PC-9 (cell line): Measurements from ENCODE around the gene SRMS. TPM values are rescaled to one million over a fixed set of nuclear protein-coding genes. Genes with fewer than 3 reads are reported as not detected.
"Not testable (repeated sequence)": the region's sequence is repeated elsewhere in the genome, so short reads cannot be mapped to it uniquely, and the experiment has no call there.

Source experiments
- BruUV-seq: library from RNA; stranded (reverse); fragments of 400-500 nt; replicated peaks from 2 replicates; lab custom pipeline; 2021; lab: Mats Ljungman, UMichigan
- CTCF ChIA-PET: fragments of 300-600 bp; sonication (Branson Sonifier 250); formaldehyde crosslinking; loops from one replicate; lab custom pipeline; 2022; ENCODE audit warnings: antibody characterized with exemption; lab: Charles Lee
- POLR2A ChIA-PET: fragments of 300-600 bp; sonication (Branson Sonifier 250); formaldehyde crosslinking; loops from one replicate; lab custom pipeline; 2022; ENCODE audit warnings: antibody characterized with exemption; ENCODE audit not compliant: unreplicated experiment; lab: Charles Lee
- DNase-seq, 2 experiments: peaks; one replicate each; pipeline versions ENCODE4 v3.0.0 to v3.0.0-alpha.2; 2015 to 2022; ENCODE audit warnings: mixed read lengths in 1 of 2
- H2AFZ ChIP-seq: fragments of 200-600 bp; sonication (generic); 2 replicates; pipeline ENCODE4 v1.8.1; 2017; ENCODE audit warnings: antibody characterized with exemption
- H3F3A ChIP-seq: fragments of 200-600 bp; sonication (generic); 2 replicates; pipeline ENCODE4 v1.8.1; 2017; ENCODE audit warnings: antibody characterized with exemption, mild to moderate bottlenecking, low read depth; ENCODE audit not compliant: insufficient read depth
- H3K27ac ChIP-seq: fragments of 200-600 bp; sonication (generic); 2 replicates; pipeline ENCODE4 v1.6.1; 2016; ENCODE audit warnings: mixed run types
- H3K27me3 ChIP-seq: fragments of 200-600 bp; sonication (generic); 2 replicates; pipeline ENCODE4 v1.6.1; 2016; ENCODE audit warnings: low read depth, mixed run types; ENCODE audit not compliant: insufficient read depth
- H3K36me3 ChIP-seq: fragments of 200-600 bp; sonication (generic); 2 replicates; pipeline ENCODE4 v1.6.1; 2016; ENCODE audit warnings: low read depth, mixed run types
- H3K4me1 ChIP-seq: fragments of 200-600 bp; sonication (generic); replicated peaks from 2 replicates; pipeline ENCODE4 v1.6.1; 2016; ENCODE audit warnings: mixed run types; ENCODE audit not compliant: insufficient read depth
- H3K4me2 ChIP-seq: fragments of 200-600 bp; sonication (generic); 2 replicates; pipeline ENCODE4 v1.6.1; 2017; ENCODE audit warnings: mixed run types
- H3K4me3 ChIP-seq: fragments of 200-600 bp; sonication (generic); 2 replicates; pipeline ENCODE4 v1.6.1; 2016; ENCODE audit warnings: mixed run types
- H3K79me2 ChIP-seq: fragments of 200-600 bp; sonication (generic); 2 replicates; pipeline ENCODE4 v1.6.1; 2017; ENCODE audit warnings: low read depth, mixed run types
- H3K9me2 ChIP-seq: fragments of 200-600 bp; sonication (generic); 2 replicates; pipeline ENCODE4 v1.8.1; 2017; ENCODE audit warnings: mild to moderate bottlenecking; ENCODE audit not compliant: insufficient read depth
- H3K9me3 ChIP-seq: fragments of 200-600 bp; sonication (generic); 2 replicates; pipeline ENCODE4 v1.8.1; 2016; ENCODE audit warnings: low read depth; ENCODE audit not compliant: insufficient read depth
- H4K20me1 ChIP-seq: fragments of 200-600 bp; sonication (generic); 2 replicates; pipeline ENCODE4 v1.8.1; 2017; ENCODE audit not compliant: insufficient read depth
- CTCF ChIP-seq: fragments of 200-600 bp; sonication (generic); conservative IDR thresholded peaks from 2 replicates; pipeline ENCODE4 v1.6.1; 2017; ENCODE audit warnings: mixed run types, antibody characterized with exemption, mild to moderate bottlenecking, moderate library complexity
- EZH2 ChIP-seq: fragments of 200-600 bp; sonication (generic); IDR thresholded peaks from 2 replicates; pipeline ENCODE4 v1.8.0; 2017; ENCODE audit warnings: antibody characterized with exemption, low read depth
- intact Hi-C: fragments of 100-400 bp; cut with micrococcal nuclease; formaldehyde crosslinking; loops from one replicate; pipeline ENCODE4 v1.10.0; 2022; ENCODE audit not compliant: unreplicated experiment
- total RNA-seq: library from RNA; stranded (reverse); gene quantifications from 2 replicates; pipeline ENCODE4 v1.2.3, GENCODE V29; 2021

SRMS gene
- total RNA-seq, 1 experiment from 2014 or later = 1.2 TPM

- H3K27ac ChIP-seq = no peak overlapping the region
- 0 out of 2 replicates have a peak, but pooled peaks cover 4% of the 10 kb centered on the region for H4K20me1 ChIP-seq
- no peaks in the 10 kb centered on the region for H3K9me2 ChIP-seq
- H2AFZ ChIP-seq = no peak overlapping the region
- POLR2A ChIA-PET = no interaction called here
- CTCF ChIA-PET = no interaction called here
- peaks cover 11% of the 10 kb centered on the region for H3K4me1 ChIP-seq
- H3K9me3 ChIP-seq = no peaks in the 10 kb centered on the region
- H3F3A ChIP-seq = peaks cover 28% of the 10 kb centered on the region
- no peak overlapping the region for H3K4me2 ChIP-seq
- intact Hi-C loops = no loop called here
- no peak for TF ChIP-seq CTCF
- TF ChIP-seq EZH2 = no peak
- H3K79me2 ChIP-seq = peaks cover 5% of the 10 kb centered on the region; the same call in 1 of the 2 replicates
- H3K36me3 ChIP-seq = no peaks in the 10 kb centered on the region
- no peak overlapping the region for H3K4me3 ChIP-seq
- DNase-seq = no peak
- no TSS peak for BruUV-seq
- H3K27me3 ChIP-seq = no peaks in the 10 kb centered on the region
These were observed 24.7 kb upstream of the SRMS start for GRCh38 chr20:63572071-63572787.

- H3K27ac ChIP-seq, CTCF ChIA-PET, H3K36me3 ChIP-seq, POLR2A ChIA-PET, BruUV-seq, DNase-seq, H2AFZ ChIP-seq, H3K79me2 ChIP-seq, H3K4me3 ChIP-seq, H3K9me2 ChIP-seq, H3K9me3 ChIP-seq, H4K20me1 ChIP-seq, intact Hi-C loops, H3K4me2 ChIP-seq, H3K27me3 ChIP-seq: not testable (repeated sequence)
- H3K4me1 ChIP-seq = peaks cover 11% of the 10 kb centered on the region
- H3F3A ChIP-seq = peaks cover 18% of the 10 kb centered on the region; the same call in 1 of the 2 replicates
These were observed 23.5 kb upstream of the SRMS start for GRCh38 chr20:63571087-63571478.

- no TSS peak for BruUV-seq
- intact Hi-C loops = no loop called here
- no peaks in the 10 kb centered on the region for H3K36me3 ChIP-seq
- POLR2A ChIA-PET = no interaction called here
- peaks cover 5% of the 10 kb centered on the region; the same call in 1 of the 2 replicates for H3K79me2 ChIP-seq
- no peaks in the 10 kb centered on the region for H3K9me3 ChIP-seq
- H3K4me1 ChIP-seq = peaks cover 7% of the 10 kb centered on the region
- CTCF ChIA-PET = no interaction called here
- H3K9me2 ChIP-seq = no peaks in the 10 kb centered on the region
- no peak for DNase-seq
- no peak overlapping the region for H3K27ac ChIP-seq
- TF ChIP-seq CTCF = no peak
- no peak for TF ChIP-seq EZH2
- H3K4me3 ChIP-seq = no peak overlapping the region
- no peaks in the 10 kb centered on the region for H3K27me3 ChIP-seq
- H3K4me2 ChIP-seq = no peak overlapping the region
- 0 out of 2 replicates have a peak, but pooled peaks cover 4% of the 10 kb centered on the region for H4K20me1 ChIP-seq
- H3F3A ChIP-seq = peaks cover 12% of the 10 kb centered on the region; the same call in 1 of the 2 replicates
- H2AFZ ChIP-seq = no peak overlapping the region
These were observed 22.9 kb upstream of the SRMS start for GRCh38 chr20:63570281-63571086.
